Measurements from ENCODE around the gene BAAT. TPM values are rescaled to one million over a fixed set of nuclear protein-coding genes. Genes with fewer than 3 reads are reported as not detected.

BAAT gene
- total and polyA plus RNA-seq, 11 donors = 0.03 to 0.32 (median 0.17) TPM; not detected in 6

GRCh38 chr9:101352892-101353463 is 31.8 kb downstream of the BAAT start:
- intact Hi-C loops (cut with DNase I) = no loop called here
- Histone ChIP-seq H3K27ac (no peak overlapping the region), H3K36me3 (no peaks in the 10 kb centered on the region), H3K9me3 (no peaks in the 10 kb centered on the region), H3K27me3 (peaks cover 0 to 4% (median 0%) of the 10 kb centered on the region in 9 donors), H3K4me3 (no peak overlapping the region), H3K4me1 (no peaks in the 10 kb centered on the region)
- no peak for ATAC-seq
- DNase-seq = no peak
- TF ChIP-seq POLR2A (IDR thresholded peaks at IDR 0.05) = no peak
- TF ChIP-seq, protein P1, sequence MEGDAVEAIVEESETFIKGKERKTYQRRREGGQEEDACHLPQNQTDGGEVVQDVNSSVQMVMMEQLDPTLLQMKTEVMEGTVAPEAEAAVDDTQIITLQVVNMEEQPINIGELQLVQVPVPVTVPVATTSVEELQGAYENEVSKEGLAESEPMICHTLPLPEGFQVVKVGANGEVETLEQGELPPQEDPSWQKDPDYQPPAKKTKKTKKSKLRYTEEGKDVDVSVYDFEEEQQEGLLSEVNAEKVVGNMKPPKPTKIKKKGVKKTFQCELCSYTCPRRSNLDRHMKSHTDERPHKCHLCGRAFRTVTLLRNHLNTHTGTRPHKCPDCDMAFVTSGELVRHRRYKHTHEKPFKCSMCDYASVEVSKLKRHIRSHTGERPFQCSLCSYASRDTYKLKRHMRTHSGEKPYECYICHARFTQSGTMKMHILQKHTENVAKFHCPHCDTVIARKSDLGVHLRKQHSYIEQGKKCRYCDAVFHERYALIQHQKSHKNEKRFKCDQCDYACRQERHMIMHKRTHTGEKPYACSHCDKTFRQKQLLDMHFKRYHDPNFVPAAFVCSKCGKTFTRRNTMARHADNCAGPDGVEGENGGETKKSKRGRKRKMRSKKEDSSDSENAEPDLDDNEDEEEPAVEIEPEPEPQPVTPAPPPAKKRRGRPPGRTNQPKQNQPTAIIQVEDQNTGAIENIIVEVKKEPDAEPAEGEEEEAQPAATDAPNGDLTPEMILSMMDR (IDR thresholded peaks at IDR 0.05) = no peak
- 74 to 82% (median 77%) methylated on average over 6 of the region's 6 CpGs for WGBS, 4 donors

GRCh38 chr9:101350285-101350684 is 34.5 kb downstream of the BAAT start:
- ATAC-seq = no peak
- no peak for DNase-seq
- no peak for TF ChIP-seq POLR2A (IDR thresholded peaks at IDR 0.05)
- TF ChIP-seq, protein P1 (IDR thresholded peaks at IDR 0.05) = no peak
- Histone ChIP-seq H3K4me3 (no peak overlapping the region), H3K36me3 (no peaks in the 10 kb centered on the region), H3K27me3 (peaks cover 0 to 4% (median 0%) of the 10 kb centered on the region in 9 donors), H3K4me1 (no peaks in the 10 kb centered on the region), H3K9me3 (no peaks in the 10 kb centered on the region), H3K27ac (no peak overlapping the region)
- WGBS, 4 donors = 74 to 85% (median 79%) methylated on average over 1 of the region's 1 CpG
- intact Hi-C loops (cut with DNase I) = no loop called here

DNA sequence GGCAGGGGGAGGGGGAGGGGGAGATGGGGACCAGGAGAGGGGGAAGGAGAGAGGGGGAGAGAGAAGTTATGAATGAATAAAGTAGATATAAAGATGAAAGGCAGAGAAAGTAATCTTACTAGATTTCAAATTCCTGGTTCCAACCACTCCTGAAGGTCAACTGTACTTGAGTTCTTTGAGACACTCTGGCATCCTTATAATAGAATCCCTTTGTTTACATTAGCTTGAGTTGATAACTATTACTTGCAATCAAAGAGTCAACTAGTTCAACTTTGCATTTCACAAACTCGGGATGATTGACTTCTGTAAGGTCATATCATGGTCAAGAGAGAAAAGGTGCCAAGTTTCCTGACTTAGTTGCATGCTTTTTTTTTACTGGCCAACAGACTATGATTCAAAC is 42.2 kb downstream of the BAAT start:
- no peak overlapping the region for H3K4me3 ChIP-seq
- H3K27me3 ChIP-seq = no peaks in the 10 kb centered on the region
- no peaks in the 10 kb centered on the region for H3K4me1 ChIP-seq
- no peak overlapping the region for H3K27ac ChIP-seq
- intact Hi-C loops (cut with DNase I) = no loop called here
- H3K9me3 ChIP-seq = no peaks in the 10 kb centered on the region
- H3K36me3 ChIP-seq = no peaks in the 10 kb centered on the region
- WGBS, 4 donors = 36 to 55% (median 42%) methylated on average over 1 of the region's 1 CpG
- TF ChIP-seq, protein P1 (IDR thresholded peaks at IDR 0.05) = no peak
- TF ChIP-seq POLR2A (IDR thresholded peaks at IDR 0.05) = no peak
- DNase-seq (no peak), ATAC-seq (no peak)

GRCh38 chr9:101341958-101342357 is 42.8 kb downstream of the BAAT start:
- TF ChIP-seq, protein P1 (IDR thresholded peaks at IDR 0.05) = no peak
- TF ChIP-seq POLR2A (IDR thresholded peaks at IDR 0.05) = no peak
- DNase-seq (no peak), ATAC-seq (no peak)
- no peaks in the 10 kb centered on the region for H3K36me3 ChIP-seq
- H3K4me3 ChIP-seq = no peak overlapping the region
- H3K27me3 ChIP-seq = no peaks in the 10 kb centered on the region
- intact Hi-C loops (cut with DNase I) = no loop called here
- H3K27ac ChIP-seq = no peak overlapping the region
- no peaks in the 10 kb centered on the region for H3K9me3 ChIP-seq
- H3K4me1 ChIP-seq = no peaks in the 10 kb centered on the region
